GM19452 (cell line): ENCODE measurements around the gene BCO1.

ENCODE experiments used
- ATAC-seq: cut with Tn5 transposase; IDR thresholded peaks from one replicate; pipeline ENCODE4 v1.9.1; 2021; ENCODE audit not compliant: unreplicated experiment

Gene BCO1

GRCh38 chr16:81231014-81231413, 7.5 kb upstream of the BCO1 start:
- no peak for ATAC-seq

GRCh38 chr16:81232740-81233367, 5.6 kb upstream of the BCO1 start:
- no peak for ATAC-seq

- no peak for ATAC-seq
Measured at GRCh38 chr16:81237282-81237681, 1.2 kb upstream of the BCO1 start.

DNA sequence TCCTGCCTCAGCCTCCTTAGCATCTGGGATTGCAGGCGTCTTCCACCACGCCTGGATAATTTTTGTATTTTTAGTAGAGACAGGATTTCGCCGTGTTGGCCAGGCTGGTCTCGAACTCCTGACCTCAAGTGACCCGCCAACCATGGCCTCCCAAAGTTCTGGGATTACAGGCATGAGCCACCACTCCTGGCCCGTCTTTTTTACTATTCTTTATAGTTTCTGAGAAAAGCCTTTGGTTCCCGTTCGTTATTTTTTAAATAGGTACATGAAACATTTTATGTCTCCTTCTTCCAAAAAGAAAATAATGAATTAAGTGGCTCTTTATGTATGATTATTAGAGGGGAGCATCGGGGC, 570 bp upstream of the BCO1 start:
- no peak for ATAC-seq

- no peak for ATAC-seq
Measured at GRCh38 chr16:81239367-81240121, 1.1 kb downstream of the BCO1 start.

DNA sequence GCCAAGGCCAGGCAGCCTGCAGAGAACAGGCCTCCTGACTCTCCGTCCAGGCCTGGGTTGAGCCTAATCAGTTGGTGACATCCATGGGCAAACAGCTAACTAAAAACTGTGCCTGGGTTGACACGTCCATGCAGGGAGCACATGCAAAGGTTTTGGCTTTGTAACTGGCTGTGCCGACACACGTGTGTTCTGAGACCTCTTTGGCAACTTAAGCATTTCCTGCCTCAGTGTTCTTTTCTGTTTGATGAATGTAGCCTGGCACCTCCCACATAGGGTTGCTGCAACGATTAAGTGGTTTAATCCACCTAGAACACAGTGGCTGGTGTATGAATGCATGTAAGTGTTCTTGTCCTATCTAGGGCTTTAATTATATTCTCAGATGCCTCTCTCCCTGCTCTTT, 3.2 kb downstream of the BCO1 start:
- no peak for ATAC-seq

GRCh38 chr16:81242977-81243618, 4.6 kb downstream of the BCO1 start:
- no peak for ATAC-seq

- no peak for ATAC-seq
Measured at GRCh38 chr16:81243942-81244341, 5.5 kb downstream of the BCO1 start.

- no peak for ATAC-seq
Measured at GRCh38 chr16:81251871-81252270, 13.4 kb downstream of the BCO1 start.

- ATAC-seq = no peak
Measured at GRCh38 chr16:81253141-81253540, 14.7 kb downstream of the BCO1 start.

DNA sequence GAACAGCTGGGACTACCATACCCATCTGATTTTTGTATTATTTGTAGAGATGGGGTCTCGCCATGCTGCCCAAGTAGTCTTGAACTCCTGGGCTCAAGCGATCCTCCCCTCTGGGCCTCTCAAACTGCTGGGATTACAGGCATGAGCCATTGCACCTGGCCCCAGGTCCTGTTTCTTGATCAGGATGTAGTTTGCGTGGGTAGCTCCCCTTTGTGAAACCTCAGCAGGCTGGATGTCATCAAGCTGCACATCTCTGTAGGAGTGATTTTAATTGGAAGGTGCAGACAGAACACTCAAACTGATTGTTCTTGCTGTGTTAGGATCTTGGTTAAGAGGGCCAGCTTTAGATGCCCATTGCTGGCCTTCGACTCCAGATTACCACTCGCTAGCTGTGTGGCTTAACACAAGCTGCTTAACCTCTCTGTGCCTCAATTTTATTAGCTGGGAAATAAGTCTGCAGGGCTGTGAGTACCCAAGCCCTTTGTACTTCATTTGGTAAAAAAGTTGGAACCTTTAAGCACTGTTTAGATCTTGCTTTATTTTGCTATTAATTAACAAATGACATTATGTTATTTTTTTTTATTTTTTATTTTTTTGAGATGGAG, 16.5 kb downstream of the BCO1 start:
- ATAC-seq = no peak

DNA sequence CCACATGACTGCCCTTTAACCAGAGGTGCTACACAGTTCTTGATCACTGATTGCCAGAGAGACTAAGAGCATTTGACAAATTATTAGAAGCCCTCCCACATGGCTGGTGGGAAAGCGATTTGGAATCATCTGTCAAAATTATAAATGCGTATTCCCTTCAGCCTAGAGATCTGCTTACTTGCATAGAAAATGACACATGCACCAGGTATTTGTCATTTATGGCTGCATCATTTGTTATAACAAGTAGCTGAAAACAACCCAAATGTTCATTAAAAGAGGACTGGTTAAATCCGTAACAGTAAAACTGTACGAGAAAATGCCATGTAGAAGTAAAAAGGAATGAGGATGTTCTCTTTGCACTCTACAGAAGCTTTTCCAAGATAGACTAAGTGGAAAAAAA, 21.4 kb downstream of the BCO1 start:
- ATAC-seq = no peak

DNA sequence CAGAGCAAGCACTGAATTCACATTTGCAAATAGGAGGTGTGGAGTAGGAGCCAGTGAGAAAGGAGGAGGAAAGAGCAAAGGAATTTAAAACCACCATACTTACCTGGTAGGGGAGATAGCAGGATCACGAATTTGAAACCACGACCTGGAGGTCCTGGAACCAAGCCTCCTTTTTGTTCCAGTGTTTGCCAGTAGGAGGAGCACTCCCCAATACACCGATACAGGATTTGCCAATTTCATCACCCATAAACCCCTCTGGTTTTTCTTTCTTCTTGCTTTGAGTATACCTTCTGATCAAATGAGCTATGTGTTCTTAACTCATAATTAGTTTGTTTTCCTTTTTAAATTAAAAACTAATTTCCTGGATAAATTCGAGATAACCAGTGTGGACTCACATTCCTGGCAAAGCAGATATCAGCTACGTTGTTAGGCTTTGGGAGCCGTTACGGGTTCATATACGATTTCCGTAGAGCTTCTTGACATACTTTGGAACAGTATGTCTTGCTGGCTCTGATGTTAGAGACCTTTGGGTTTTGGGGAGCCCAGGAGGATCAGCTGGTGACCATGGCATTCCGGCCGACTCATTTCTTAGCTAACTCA, 22.7 kb downstream of the BCO1 start:
- ATAC-seq = no peak

DNA sequence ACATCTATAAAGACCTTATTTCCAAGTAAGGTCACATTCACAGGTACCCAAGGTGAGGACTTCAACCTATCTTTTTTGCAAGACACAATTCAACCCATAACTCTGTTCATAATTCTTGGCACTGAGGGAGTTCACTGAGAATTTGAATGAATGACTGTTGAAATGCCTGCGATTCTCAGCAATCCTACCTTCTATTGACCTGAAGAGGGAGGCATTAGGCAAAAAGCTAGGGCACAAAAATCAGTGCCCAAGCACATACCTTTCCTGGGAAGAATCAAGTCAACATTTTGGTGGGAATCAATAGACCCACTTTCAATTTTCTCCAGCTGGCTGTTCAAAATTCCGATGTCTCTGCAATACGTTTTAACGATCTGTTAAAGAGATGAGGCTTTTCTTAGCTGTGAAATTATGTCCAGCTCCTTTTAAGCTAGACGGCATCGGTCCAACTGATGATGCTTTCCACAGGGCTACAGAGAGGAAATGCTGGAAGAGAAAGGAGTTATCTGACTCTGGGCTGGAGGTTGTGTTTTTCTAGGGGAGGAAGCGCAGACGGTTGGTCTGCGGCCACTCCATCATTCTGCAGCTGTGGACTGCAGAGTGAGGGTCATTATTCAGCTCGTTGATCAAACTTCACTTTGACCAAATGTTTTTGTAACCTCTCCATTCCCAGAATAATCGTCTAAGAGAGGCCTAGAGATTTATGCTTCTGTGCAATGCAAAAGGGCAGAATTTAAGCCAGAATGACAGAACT, 25.2 kb downstream of the BCO1 start:
- ATAC-seq = no peak

GRCh38 chr16:81264386-81264785, 25.9 kb downstream of the BCO1 start:
- no peak for ATAC-seq

- no peak for ATAC-seq
Measured at GRCh38 chr16:81265052-81265451, 26.6 kb downstream of the BCO1 start.

GRCh38 chr16:81265658-81266451, 27.4 kb downstream of the BCO1 start:
- no peak for ATAC-seq

GRCh38 chr16:81266680-81267095, 28.2 kb downstream of the BCO1 start:
- no peak for ATAC-seq

DNA sequence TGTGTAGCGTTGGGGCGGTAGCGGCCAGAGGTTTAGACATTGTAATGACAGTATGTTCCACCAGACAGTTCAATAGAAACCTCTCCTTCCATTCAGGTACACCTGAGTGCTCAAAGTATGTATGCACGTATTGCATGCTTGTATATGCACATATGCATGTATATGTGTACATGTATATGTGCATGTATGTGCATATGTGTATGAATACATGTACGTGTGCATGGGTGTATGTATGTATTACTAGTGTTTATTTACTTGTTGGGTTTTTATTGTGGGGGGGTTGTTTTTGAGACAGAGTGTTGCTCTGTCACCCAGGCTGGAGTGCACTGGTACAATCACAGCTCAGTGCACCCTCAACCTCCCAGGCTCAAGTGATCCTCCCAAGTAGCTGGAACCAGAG, 30.0 kb downstream of the BCO1 start:
- no peak for ATAC-seq
